ENCODE measurements around the gene DEGS2.

- TF ChIP-seq USF1 (CRISPR knock-in tag; IDR thresholded peaks at IDR 0.05) (no peak), MYBL2 (CRISPR knock-in tag; IDR thresholded peaks at IDR 0.05) (no peak), JUN (CRISPR knock-in tag; IDR thresholded peaks at IDR 0.05) (no peak), ZNF263 (CRISPR knock-in tag; IDR thresholded peaks at IDR 0.05; ENCODE audit: low read depth) (no peak), ARID4B (CRISPR knock-in tag; IDR thresholded peaks at IDR 0.05; ENCODE audit: borderline replicate concordance) (no peak), ATF2 (CRISPR knock-in tag; IDR thresholded peaks at IDR 0.05; ENCODE audit: borderline replicate concordance, low read depth) (no peak), RELA (CRISPR knock-in tag; IDR thresholded peaks at IDR 0.05; ENCODE audit: borderline replicate concordance) (no peak), IRF2 (CRISPR knock-in tag; IDR thresholded peaks at IDR 0.05; ENCODE audit: borderline replicate concordance, low read depth) (no peak), ZSCAN18 (CRISPR knock-in tag; IDR thresholded peaks at IDR 0.05) (no peak), IRF1 (CRISPR knock-in tag; IDR thresholded peaks at IDR 0.05) (no peak)
- TF ChIP-seq, protein P1, sequence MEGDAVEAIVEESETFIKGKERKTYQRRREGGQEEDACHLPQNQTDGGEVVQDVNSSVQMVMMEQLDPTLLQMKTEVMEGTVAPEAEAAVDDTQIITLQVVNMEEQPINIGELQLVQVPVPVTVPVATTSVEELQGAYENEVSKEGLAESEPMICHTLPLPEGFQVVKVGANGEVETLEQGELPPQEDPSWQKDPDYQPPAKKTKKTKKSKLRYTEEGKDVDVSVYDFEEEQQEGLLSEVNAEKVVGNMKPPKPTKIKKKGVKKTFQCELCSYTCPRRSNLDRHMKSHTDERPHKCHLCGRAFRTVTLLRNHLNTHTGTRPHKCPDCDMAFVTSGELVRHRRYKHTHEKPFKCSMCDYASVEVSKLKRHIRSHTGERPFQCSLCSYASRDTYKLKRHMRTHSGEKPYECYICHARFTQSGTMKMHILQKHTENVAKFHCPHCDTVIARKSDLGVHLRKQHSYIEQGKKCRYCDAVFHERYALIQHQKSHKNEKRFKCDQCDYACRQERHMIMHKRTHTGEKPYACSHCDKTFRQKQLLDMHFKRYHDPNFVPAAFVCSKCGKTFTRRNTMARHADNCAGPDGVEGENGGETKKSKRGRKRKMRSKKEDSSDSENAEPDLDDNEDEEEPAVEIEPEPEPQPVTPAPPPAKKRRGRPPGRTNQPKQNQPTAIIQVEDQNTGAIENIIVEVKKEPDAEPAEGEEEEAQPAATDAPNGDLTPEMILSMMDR (IDR thresholded peaks at IDR 0.05), result no peak
- TF ChIP-seq, protein P2, sequence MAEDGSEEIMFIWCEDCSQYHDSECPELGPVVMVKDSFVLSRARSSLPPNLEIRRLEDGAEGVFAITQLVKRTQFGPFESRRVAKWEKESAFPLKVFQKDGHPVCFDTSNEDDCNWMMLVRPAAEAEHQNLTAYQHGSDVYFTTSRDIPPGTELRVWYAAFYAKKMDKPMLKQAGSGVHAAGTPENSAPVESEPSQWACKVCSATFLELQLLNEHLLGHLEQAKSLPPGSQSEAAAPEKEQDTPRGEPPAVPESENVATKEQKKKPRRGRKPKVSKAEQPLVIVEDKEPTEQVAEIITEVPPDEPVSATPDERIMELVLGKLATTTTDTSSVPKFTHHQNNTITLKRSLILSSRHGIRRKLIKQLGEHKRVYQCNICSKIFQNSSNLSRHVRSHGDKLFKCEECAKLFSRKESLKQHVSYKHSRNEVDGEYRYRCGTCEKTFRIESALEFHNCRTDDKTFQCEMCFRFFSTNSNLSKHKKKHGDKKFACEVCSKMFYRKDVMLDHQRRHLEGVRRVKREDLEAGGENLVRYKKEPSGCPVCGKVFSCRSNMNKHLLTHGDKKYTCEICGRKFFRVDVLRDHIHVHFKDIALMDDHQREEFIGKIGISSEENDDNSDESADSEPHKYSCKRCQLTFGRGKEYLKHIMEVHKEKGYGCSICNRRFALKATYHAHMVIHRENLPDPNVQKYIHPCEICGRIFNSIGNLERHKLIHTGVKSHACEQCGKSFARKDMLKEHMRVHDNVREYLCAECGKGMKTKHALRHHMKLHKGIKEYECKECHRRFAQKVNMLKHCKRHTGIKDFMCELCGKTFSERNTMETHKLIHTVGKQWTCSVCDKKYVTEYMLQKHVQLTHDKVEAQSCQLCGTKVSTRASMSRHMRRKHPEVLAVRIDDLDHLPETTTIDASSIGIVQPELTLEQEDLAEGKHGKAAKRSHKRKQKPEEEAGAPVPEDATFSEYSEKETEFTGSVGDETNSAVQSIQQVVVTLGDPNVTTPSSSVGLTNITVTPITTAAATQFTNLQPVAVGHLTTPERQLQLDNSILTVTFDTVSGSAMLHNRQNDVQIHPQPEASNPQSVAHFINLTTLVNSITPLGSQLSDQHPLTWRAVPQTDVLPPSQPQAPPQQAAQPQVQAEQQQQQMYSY (CRISPR knock-in tag; IDR thresholded peaks at IDR 0.05), result no peak
Observed at GRCh38 chr14:100155756-100156616, 3.5 kb downstream of the DEGS2 start.

Data from WTC11 (cell line).